ENCODE data around the gene PLAC8L1.
"Not testable (repeated sequence)": the region's sequence is repeated elsewhere in the genome, so short reads cannot be mapped to it uniquely, and the experiment has no call there.

The PLAC8L1 gene, protein sequence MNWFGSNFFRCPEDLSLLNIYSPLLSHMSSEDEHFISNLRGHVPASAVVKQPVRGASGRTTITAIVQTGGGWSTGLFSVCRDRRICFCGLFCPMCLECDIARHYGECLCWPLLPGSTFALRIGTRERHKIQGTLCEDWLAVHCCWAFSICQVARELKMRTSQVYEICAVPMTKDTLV

DNA sequence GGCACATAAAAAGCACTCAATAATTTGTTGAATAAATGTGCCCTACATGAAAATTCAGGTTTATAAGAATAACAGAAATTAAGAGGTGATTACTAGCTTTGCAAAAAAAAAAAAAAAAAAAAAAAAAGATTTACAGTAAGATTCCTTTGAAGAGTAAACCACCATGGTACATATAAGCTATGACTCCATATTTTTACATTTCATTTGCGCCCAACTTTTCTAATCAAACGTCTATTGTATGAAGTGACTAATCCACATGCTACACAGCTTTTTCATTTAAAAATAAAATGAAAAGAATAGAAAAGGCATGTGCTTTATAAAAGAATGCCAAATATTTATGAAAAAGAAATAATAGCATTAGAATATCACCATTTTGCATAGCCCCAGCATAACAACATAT lies at the start of gene PLAC8L1:
Gene PLAC8L1, minus strand, starts transcription at position 101 of the 400 bp plus-strand sequence. CDS start 1,266 bp downstream, outside the sequence.
- FAIRE-seq = no peak

DNA sequence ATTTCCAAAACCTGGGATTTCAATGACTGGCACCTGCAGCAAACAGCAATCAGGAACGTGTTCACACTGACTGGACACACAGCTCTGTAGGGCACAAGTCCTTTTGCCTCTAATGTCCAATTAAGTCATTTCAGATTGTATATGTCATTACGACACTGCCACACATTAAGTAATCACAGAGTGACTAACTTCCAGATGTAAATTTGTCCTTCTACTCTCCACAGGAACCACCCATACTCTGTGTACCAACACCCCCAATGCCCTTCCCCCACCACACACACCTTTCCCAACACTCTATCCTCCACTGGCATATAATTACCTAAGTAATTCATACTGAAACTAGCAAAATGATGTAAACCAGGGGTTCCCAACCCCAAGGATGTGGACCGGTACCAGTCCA lies 46.6 kb upstream of the PLAC8L1 start:
- no peak for FAIRE-seq

DNA sequence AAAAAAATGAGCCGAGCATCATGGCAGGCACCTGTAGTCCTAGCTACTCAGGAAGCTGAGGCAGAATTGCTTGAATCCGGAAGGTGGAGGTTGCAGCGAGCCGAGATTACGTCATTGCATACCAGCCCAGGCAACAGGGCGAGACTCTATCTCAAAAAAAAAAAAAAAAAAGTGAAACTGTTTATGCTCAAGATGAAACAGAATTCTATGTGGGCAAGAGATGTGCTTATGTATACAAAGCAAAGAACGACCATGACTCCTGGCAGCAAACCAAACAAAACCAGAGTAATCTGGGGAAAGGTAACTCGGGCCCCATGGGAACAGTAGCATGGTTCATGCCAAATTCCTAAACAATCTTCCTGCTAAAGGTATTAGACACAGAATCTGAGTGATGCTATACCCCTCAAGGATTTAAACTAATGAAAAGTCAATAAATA lies 32.6 kb upstream of the PLAC8L1 start:
- no peak for FAIRE-seq

DNA sequence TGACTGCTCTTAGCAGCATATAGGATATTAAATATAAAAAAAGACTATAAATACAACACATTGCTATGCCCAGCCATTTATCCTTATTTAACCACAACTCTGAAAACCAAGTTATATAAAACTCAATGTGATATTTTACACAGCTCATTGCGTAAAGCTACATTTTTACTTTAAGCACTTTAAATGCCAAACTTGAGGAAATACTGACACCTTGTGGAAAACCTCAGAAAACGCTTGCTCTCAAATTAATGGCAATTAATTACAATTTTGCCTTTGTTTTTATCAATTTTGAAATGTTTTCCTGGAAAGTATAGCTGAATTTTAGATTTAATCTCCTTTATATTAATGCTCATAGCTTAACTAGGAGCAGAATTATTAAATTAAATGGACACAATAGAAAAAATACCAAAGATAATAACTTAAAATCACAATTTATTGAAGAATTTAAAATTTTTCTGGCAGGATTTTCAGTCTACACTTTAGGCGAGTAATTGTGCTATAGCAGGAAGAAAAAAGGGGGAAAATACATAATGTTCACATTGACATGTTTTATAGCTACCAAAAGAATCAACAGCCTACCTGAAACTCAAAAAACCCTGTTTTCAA lies 25.2 kb upstream of the PLAC8L1 start:
- peak; percentile 77 for FAIRE-seq

DNA sequence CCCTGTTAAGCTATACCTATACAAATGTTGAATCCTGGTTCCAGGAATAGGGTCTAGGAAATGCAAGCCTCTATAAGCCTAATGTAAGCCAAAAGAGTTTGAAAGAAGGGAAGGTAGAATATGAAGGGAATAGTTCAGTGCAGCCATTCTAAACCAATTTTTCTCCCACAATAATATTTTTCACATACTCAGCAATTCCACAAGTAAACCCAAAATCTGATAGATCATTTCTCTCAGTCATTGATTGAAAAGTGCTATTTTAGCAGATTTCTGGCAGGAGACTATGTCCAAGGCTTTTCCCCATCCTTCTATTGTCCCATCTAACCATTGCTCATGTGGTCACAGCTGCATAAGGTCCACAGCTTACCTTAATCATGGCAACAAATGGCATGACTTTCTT lies 20.7 kb upstream of the PLAC8L1 start:
- no peak for FAIRE-seq

DNA sequence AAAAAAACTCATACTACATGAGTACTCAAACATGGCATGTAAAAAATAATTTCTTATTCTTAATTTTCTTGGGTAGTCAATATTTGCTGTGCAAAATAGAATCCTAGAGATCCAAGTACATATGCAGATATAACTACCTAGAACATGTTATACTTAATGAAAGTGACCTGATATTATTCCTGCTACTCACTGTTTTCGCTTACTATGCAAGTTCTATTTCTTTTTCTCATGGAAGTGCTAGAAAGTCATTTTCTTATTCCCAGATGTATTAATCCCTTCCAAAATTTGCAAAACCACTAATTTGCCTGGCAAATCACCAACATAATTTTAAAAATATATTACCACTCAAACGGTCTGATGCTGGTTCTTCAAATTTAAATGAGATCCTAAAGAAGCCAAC lies 19.2 kb upstream of the PLAC8L1 start:
- FAIRE-seq = no peak

DNA sequence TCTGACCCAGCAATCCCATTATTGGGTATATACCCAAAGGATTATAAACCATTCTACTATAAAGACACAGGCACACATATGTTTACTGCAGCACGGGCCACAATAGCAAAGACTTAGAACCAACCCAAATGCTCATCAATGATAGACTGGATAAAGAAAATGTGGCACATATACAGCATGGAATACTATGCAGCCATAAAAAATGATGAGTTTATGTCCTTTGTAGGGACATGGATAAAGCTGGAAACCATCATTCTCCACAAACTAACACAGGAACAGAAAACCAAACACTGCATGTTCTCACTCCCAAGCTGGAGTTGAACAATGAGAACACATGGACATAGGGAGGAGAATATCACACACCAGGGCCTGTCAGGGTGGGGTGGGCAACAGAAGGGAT lies 16.1 kb upstream of the PLAC8L1 start:
- FAIRE-seq = not testable (repeated sequence)

DNA sequence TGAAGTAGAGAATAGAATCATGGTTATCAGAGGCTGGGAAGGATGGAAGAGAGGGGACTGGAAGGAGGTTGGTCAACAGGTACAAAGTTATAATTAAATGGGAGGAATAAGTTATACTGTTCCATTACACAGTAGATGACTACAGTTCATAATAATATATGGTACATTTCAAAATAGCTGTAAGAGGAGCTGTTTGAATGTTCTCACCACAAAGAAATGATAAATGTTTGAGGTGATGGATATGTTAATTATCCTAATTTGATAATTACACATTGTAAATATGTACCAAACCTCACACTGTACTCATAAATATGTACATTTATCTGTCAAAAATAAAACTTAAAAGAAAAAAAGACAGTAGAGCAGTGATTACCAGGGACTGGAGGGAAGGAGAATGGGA lies 12.9 kb upstream of the PLAC8L1 start:
- FAIRE-seq = no peak

DNA sequence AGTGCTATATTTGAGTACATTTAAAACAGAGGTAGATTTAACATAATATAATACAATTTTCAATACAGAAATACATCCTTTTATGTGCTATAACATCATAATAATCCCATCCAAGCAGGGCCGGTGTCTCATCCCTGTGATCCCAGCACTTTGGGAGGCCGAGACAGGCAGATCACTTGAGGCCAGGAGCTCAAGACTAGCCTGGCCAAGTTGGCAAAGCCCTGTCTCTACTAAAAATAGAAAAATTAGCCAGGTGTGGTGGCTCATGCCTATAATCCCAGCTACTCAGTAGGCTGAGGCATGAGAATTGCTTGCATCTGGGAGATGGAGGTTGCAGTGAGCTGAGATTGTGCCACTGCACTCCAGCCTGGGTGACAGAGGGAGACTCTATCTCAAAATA lies 11.8 kb upstream of the PLAC8L1 start:
- FAIRE-seq = not testable (repeated sequence)

DNA sequence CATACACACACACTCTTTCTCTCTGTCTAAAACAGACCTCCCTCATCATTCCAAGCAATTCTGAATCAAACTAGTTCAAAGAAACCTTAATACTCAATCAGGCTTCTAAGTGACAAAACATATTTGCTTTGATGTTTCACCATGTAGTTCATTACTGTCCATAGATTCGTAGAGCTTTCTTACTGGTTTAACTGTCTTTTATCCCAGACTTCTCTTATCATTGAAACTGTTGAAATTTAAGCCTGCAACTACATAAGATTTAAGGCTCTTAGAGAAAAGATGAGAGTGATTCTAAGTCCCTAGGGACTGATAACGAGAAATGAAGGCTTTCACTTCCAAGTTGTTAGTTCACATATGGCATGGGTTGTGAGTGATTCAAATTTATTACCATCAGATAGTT lies 11.0 kb upstream of the PLAC8L1 start:
- FAIRE-seq = no peak

DNA sequence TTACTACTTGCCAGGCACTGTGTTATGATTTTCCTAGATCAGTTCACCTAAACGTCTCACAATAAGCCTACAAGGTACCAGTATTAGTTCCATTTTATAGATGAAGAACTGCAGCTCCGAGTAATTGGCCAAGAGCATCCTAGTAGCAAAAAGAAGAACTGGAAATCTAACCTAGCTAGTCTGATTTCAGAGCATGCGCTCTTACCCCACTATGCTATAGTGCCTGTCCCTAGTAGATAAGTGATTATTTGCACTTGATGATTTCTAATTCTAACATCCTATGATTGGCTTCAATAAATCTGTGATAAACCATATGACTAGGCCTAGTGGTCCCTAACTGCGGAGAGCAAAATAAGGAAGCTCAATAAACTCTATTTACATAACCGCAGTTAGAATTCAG lies 7.1 kb upstream of the PLAC8L1 start:
- no peak for FAIRE-seq

DNA sequence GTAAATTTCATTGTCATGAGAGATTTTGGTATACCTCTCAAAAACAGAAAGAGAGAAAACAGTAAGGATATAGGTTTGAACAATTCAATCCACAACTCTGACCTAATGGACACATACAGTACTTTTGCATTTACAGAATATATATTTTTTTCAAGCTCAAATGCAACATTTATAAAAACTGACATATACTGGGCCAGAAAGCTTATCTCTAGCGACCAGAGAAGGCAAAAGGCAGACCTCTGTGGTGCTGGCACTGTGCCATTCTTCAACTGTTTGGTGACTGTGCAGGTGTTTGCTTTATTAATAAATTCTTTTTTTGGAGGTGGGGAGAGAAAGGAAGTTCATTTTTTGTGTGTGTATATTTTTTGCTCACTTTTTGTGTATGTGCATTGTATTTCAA lies 6.0 kb upstream of the PLAC8L1 start:
- no peak for FAIRE-seq

DNA sequence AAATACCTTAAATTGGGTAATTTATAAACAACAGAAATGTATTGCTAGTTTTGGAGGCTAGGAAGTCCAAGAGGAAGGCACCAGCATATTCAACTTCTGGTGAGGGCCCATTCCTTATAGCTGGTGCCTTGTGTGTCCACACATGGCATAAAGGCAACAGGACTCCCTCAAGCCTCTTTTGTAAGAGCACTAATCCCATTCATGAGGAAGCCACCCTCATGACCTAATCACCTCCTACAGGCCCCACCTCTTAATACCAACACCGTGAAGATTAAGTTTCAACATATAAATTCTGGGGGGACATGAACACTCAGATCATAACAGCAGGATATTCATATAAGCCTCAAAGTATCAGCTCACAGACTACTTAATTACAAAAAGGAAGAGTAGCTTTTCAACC lies 4.0 kb upstream of the PLAC8L1 start:
- FAIRE-seq = no peak

DNA sequence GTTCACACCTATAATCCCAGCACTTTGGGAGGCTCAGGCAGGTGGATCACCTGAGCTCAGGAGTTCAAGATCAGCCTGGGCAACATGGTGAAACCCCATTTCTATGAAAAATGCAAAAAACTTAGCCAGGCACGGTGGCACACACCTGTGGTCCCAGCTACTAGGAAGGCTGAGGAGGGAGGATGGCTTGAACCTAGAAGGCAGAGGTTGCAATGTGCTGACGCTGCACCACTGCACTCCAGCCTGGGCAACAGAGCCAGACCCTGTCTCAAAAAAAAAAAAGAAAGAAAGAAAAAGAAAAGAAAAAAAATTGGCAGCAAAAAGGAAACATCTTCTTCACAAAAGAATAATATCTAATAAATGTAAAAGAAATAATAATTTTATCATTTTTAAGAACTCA lies 3.5 kb upstream of the PLAC8L1 start:
- not testable (repeated sequence) for FAIRE-seq

DNA sequence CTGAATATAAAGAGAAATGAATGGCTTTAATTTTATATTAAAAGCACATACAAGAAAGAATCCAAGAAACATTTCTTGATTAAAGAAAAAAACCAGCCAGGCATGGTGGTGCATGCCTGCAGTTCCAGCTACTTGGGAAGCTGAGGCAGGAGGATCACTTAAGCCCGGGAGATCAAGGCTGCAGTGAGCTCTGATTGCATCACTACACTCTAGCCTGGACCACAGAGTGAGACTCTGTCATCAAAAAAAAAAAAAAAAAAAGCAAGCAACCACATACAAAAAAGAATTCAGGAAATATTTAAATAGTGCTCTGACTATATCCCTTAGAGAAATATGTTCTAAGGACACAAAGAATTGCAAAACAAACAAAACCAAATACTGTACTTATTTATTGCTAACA lies 2.5 kb upstream of the PLAC8L1 start:
- no peak for FAIRE-seq

DNA sequence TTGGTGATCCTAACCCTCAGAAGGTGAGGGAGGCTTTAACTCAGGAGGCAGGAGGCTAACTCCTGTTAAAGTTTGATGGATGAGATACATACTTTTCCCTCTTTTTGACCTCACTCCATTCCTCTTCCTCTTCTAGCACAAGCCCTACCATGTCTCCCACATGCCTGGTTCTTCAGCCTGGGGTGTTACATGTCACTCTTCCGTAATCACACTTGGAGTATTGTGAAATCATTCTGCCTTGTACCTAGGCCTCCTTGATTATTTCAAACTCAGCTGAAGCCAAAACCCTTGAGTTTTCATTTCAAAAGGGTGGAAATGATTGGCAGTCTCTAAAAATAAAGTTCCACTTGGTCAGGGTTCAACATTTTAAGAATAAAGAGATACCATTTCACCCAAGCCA lies 1.8 kb downstream of the PLAC8L1 start:
- no peak for FAIRE-seq

DNA sequence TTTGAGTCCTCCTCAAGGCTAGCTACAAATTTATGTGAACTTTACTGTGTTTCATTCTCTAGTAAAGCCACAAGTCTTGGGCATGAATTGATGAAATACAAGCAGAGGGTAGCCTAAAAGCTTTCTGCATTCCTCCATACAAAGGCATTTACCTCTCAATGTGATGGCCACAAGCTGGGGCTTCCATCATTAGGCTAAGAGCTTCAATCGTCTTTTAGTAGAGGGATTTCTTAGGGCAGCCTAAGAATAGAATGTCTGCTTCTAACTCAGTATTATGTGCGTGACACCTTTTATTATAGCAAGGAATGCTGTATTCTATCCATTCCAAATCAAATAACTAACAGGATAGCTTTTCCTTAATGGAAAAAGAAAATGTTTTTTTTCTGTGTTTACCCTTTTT lies 3.7 kb downstream of the PLAC8L1 start:
- no peak for FAIRE-seq

DNA sequence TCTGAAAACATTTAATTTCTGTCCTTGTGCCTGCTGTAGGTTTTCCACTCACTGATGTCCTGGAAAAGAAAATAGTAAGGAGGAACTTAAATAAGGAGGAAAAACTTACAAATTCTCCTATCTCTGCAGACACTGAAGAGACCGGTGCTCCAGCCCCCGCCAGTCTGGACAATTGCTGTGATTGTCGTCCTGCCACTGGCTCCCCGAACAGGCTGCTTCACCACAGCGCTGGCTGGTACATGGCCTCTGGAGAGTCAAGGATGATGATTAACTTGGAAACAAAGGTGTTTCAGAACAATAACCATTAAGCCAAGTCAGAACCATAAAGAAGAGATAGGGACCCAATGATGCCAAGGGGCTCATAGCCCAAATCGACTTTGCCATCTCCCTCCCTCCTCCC lies 7.3 kb downstream of the PLAC8L1 start:
- FAIRE-seq = no peak

DNA sequence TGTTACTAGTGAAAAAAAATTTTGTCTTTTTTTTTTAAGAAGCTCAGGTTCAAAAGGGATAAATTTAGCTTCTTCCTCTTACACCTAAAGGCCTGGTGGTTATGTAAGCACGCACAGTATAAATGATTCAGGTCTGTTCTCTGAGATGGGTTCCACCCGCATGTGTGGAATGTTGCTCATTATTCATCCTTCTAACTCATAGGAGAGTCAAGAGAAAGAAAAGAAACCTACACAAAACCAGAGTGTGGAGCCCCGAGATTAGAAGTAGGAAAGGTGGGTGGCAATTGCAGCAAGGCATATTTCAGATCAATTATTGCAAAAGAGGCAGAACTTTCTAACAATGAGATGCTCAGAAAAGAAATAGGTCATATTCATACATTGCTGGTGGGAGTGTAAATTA lies 13.5 kb downstream of the PLAC8L1 start:
- FAIRE-seq = no peak

DNA sequence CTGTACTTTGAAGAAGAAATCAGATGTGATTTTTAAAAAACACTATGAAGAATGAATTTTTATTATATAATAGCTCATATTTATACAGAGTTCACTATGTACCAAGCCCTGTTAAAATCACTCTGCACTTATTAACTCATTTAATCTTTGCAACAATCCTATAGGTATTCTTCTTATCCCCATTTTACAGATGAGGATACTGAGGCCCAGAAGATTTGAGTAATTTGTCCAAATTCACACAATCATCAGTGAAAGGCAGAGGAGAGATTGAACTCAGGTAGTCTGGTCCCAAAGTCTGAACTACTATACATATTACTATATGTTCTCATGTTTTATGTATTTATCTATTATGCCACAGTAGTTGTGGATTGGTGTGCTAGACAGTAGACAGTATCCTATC lies 16.1 kb downstream of the PLAC8L1 start:
- no peak for FAIRE-seq

DNA sequence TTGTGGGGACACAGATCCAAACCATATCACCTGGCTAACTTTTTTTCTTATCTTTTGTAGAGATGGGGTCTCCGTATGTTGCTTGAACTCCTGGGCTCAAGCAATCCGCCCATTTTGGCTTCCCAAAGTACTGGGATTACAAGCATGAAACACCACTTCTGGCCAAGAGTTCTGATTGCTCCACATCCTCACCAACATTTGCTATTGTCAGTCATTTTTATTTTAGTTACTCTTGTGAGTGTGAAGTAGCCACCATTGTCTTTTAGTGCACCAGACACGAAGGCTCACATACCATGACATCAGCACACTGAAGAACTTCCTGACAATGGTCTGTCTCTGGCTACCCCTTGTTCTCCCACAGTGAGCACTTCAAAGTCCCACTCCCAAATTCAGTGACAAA lies 17.3 kb downstream of the PLAC8L1 start:
- no peak for FAIRE-seq

DNA sequence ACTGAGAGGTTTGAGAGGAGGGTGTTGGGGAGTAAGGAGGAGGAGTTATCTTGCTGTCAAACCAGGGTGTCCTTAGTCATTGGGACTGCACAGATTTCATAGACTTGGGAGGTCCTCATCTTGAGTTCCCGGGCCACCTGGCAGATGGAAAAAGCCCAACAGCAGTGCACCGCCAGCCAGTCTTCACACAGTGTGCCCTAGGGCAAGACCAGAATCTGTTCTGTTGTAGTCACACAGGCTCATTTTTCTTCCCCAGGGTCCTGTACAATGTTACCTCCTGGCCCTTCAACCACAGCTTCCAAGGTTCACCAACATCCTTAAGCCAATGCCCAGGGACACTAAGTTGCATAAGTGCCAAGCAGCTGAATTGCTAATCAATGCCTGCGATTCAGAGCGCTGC lies 21.0 kb downstream of the PLAC8L1 start:
- FAIRE-seq = no peak

DNA sequence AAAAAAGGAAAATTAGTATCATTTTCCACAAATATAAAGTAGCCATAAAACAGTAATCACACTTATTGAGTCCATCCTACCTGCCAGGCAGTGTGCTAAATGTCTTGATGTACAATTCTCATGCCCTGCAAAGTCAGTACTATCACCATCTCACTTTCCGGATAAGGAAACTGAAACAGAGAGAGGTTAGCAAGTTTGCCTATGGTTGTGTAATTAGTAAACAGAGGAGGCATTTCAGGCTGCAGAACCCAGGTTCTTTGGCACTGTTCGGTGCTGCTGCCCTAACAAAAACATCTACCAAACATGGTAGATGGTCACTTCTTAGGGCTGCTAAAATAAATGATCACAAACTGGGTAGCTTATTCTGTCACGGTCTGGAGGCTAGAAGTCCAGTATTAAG lies 22.6 kb downstream of the PLAC8L1 start:
- FAIRE-seq = no peak

DNA sequence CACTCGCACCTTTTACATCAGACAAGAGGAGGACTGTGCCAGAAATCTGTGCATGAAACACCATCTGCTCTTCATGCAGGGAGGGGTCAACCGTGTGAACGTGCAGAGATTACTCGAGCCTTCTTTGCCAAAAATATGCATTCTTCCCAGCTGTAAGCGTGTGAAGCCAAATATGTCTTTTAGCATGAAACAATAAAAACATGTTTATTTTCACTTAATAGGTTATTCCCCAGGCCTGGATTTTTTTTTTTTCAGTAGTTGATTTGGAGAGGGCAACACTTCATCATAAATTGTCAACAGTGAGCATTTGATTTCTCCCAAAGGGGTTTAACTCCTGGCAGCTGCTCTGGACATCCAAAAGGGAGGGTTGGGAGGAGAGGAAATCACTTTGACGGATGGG lies 23.8 kb downstream of the PLAC8L1 start:
- no peak for FAIRE-seq

DNA sequence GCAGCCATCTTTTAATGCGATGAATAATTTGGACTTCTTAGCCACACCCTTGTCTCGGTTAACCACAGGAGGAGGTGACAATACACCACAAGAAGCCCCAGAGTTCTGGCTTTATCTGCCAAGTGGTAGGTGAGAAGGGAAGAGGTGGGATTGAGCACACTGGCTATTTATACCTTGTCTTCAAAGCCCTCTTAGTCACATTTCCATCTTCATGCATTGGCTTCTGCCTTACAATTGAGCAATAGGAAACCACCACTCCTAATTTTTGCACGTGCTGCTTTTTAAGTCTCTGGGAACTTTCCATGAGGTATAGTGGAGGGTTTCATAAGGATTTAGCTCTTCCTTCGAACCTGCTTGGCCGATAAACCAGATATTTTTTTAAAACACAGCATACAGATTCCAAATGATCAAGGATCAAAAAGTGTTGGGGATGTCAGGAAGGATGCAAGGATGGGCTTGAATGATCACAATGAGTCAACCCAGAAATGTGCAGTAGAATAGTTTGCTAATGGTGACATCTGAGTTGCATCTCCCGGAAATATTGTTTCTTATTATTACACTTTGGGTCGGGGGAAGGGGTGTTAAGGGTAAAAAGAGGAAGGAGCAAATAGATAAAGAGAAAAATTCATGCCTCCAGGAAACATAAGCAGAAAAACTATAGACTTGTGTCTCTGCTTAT lies 25.5 kb downstream of the PLAC8L1 start:
- FAIRE-seq = no peak

Data from endometrium (tissue), 2 donors.